ENCODE data around the gene LSM12.

DNA sequence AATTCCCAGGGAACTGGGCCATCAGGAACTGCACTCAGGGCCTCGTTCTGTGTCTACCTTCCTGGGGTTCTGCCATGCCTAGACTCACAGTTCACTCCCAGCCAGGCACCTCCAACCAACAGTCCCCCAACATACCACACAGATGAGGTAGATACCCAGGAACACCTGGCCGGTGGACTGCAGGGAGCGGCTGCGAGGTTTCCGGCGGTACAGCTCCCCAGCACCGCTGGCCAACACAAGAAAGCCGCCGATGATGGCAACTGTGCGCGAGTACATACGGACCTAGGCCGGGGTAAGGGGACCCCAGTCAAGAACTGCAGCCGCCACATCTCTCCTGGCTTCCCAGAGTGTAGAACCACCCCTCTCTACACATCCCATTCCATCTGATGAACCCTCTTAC, 53.6 kb downstream of the LSM12 start:
- TF ChIP-seq, protein P1, sequence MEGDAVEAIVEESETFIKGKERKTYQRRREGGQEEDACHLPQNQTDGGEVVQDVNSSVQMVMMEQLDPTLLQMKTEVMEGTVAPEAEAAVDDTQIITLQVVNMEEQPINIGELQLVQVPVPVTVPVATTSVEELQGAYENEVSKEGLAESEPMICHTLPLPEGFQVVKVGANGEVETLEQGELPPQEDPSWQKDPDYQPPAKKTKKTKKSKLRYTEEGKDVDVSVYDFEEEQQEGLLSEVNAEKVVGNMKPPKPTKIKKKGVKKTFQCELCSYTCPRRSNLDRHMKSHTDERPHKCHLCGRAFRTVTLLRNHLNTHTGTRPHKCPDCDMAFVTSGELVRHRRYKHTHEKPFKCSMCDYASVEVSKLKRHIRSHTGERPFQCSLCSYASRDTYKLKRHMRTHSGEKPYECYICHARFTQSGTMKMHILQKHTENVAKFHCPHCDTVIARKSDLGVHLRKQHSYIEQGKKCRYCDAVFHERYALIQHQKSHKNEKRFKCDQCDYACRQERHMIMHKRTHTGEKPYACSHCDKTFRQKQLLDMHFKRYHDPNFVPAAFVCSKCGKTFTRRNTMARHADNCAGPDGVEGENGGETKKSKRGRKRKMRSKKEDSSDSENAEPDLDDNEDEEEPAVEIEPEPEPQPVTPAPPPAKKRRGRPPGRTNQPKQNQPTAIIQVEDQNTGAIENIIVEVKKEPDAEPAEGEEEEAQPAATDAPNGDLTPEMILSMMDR (IDR thresholded peaks at IDR 0.05): no peak
- TF ChIP-seq POLR2A (IDR thresholded peaks at IDR 0.05): no peak

Measured in lower leg skin (tissue), 3 donors.